ENCODE data around the gene APOLD1.
A peak's percentile ranks its signal among the peaks of the same experiment; 100 is the strongest.
"Not testable (repeated sequence)": the region's sequence is repeated elsewhere in the genome, so short reads cannot be mapped to it uniquely, and the experiment has no call there.

The APOLD1 gene

GRCh38 chr12:12786706-12787601, 1.5 kb downstream of the APOLD1 start:
- peak; percentile 78 to 91 for DNase-seq

- no peak for DNase-seq
Measured at GRCh38 chr12:12788131-12788530, 2.7 kb downstream of the APOLD1 start.

GRCh38 chr12:12788675-12789368, 3.4 kb downstream of the APOLD1 start:
- peak; percentile 83 to 84 for DNase-seq

DNA sequence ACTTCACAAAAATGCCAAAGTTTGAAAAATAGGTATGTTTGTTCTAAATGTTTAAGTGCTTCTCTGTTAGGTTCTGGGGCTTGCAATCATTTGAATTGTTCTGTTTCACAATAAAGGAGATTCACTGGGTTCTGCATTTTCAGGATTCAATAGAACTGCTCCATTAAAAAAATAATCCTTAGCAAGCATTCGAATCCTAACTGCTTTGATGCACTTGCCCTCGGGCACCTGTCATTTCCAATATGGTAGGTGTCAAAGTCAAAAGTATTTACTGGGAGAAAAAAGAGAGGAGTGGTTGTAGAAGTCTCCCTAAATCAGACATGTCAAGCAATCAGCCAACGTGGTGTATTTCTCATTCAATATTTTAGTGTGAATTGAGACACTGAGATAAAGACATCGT, 5.5 kb downstream of the APOLD1 start:
- no peak for DNase-seq

DNA sequence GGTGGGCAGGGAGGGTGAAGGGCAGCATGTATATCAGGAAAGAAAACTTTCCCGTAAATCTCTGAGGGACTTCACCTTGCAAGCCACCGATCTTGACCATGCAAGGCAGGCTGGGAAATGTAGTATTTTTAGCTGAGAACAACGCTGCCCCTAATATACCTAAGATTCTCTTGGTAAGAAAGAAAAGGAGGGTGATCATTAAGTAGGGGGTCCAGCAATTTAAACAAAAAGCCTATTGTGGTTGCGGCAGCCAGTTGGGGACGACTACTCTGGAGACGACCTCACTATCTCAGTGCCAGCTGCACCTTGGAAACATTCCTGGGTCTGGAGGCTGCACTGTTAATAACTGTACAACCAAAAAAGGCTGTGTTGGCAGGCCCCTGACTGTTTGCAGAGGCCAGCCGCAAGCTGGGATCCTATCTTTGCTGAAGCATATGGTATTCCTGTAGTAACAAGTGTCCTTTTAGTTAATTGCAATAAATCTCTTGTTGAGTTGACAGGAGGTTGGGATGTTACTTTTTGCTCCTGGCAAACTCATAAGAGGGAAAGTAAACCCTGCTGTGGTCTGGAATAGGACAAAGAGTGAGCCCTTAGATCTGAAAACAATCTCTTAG, 6.4 kb downstream of the APOLD1 start:
- DNase-seq: no peak

GRCh38 chr12:12792421-12792820, 7.0 kb downstream of the APOLD1 start:
- DNase-seq: no peak

GRCh38 chr12:12794686-12795085, 9.2 kb downstream of the APOLD1 start:
- no peak for DNase-seq

DNA sequence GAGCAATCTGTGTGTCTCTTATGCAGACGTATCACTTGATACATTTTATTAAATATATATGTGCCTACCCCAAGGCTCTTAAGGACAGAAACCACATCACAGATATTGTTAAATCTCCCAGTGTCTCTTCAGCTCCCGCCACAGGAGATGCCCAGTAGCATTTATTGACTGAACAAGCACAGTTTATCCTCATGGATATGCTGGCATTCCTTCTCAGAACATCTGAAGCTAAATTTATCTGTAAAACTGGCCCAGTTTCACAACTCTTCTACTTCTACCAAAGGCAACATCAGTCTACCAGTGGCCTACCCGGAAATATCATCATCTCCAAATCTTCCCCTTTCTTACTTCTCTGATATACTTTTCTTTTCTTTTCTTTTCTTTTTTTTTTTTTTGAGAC, 10.7 kb downstream of the APOLD1 start:
- no peak for DNase-seq

- DNase-seq: no peak
Measured at GRCh38 chr12:12796928-12797793, 11.7 kb downstream of the APOLD1 start.

DNA sequence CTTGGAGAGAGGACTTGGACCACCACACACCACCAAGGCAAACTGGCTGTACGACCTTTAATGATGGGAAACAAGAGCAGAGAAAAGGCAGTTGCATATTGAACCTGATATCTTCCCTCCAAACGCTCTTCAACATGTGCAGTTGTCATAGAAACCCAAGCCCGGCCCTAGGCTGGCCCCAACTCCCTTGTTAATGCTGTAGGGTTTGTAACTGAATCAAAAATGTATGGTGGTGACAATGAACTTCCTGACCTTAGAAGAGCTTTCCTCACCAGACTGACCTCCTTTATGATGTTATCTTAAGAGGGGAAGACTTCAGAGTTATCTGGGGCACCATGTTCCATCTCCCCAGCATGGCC, 12.3 kb downstream of the APOLD1 start:
- DNase-seq: no peak

DNA sequence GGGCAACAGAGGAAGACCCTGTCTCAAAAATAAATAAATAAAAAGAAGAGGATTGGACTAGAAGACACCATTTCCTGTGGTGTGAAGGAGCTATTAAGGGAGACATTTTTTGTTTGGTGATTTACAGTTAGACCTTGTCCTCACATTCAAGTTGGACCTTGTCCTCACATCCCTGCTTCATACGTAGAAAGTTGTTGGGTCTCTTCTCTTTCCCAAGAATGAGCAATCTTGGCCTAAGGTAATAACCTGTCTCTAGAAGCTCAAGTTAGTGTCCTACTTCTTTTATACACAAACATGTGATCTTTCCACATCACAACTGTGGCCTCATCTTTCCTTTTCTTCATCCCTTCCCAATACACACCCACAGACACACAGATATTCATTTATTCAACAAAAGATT, 13.0 kb downstream of the APOLD1 start:
- no peak for DNase-seq

- DNase-seq: no peak
Measured at GRCh38 chr12:12799163-12799920, 13.9 kb downstream of the APOLD1 start.

GRCh38 chr12:12800406-12801180, 15.1 kb downstream of the APOLD1 start:
- peak in 1 of 2 donors; percentile 28 for DNase-seq

DNA sequence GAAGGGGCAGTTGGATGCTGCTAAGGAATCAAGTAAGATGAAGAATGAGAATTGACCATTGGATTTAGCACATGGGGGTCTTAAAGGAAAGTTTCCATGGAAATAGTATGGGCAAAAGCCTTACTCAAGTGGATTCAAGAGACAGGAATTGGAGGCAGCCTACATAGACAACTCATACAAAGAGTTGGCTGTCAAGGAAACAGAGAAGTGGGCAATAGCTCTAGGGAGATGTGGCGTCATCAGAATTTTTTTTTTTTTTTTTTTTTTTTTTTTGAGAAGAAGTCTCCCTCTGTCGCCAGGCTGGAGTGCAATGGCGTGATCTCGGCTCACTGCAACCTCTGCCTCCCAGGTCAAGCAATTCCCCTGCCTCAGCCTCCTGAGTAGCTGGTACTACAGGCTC, 16.2 kb downstream of the APOLD1 start:
- peak; percentile 60 to 78 for DNase-seq

DNA sequence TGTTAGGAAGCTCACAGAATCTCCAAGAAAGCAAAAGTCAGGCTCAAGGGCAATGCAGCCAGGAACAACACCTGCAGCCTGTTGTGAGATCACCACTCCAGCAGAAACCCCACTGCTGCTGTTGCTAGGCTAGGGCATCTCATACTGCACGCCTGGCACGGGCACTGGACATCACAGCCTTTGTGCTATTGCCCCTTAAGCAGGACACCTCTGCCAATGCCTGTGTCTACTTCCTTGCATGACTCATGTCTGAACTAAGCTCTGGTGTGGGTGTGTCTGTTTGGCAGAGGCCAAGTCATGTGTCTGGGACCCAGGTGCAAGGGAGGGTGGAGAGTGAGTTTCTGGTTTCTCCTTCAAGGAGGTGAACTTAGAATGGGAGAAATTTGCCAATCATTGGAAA, 17.7 kb downstream of the APOLD1 start:
- DNase-seq: peak; percentile 55 to 82

DNA sequence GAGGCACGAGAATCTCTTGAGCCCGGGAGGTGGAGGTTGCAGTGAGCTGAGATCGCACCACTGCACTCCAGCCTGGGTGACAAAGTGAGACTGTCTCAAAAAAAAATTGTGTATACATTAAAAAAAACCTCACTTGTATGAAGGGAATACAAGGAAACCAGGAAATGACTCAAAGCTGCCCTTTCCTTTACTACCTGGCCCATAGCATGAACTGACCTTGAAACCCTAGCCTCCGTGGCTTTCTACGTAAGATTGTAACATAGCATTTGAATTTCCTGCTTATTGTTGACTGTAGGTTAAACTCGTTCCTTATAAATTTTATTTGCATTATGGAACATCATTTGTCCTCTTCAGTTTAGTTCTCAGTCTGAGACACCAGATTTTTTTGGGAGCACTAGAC, 18.6 kb downstream of the APOLD1 start:
- DNase-seq: no peak

DNA sequence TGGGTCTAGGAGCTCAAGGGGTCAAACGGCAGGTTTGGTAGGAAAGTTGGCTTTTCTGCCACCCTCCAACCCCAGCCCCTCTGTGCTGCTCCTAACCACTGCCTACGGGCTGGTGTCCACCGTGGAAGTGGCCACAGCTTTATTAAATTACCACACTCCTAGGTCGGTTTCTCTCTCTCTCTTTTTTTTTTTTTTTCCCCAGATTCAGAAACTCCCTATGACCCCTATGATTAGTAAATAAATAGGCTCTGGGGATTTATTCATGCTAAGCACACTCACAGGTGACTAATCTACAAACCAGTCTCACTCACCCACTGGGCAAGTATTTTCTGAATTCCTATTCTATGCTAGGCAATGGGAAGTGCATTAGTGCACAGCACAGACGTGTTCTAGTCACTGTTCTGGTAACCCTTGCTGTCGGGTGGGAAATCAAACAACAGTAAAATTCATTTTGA, 19.0 kb downstream of the APOLD1 start:
- no peak for DNase-seq

DNA sequence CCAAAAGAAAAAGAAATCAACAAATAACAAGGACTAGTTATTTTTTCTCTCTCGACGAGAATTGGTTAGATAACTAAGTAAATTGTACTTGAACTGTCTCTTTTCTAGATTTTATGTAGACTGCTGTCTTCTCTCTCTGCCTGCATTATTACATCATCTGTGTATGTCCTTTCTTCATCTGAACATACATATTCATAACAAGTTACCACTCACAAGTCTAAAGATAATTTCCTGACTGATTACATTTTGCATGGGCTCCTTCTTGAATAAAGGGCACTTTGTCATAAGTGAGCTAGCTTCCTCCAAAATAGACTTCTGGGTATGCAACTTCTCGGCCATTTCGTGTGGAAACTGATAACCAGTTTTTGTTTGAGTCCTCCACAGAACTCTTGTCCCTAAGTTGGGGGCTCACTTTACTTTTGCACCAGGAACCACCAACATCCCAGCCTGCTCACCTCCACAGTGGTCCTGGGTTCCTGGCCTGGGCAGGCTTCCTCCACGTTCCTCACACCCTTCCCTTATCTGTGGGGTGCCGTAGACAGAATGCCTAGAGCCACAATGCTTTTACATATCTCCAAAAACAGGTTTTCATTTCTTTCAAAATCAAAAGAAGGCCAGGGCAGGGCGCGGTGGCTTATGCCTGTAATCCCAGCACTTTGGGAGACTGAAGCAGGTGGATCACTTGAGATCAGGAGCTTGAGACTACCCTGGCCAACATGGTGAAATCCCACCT, 21.5 kb downstream of the APOLD1 start:
- DNase-seq: peak; percentile 7 to 32

DNA sequence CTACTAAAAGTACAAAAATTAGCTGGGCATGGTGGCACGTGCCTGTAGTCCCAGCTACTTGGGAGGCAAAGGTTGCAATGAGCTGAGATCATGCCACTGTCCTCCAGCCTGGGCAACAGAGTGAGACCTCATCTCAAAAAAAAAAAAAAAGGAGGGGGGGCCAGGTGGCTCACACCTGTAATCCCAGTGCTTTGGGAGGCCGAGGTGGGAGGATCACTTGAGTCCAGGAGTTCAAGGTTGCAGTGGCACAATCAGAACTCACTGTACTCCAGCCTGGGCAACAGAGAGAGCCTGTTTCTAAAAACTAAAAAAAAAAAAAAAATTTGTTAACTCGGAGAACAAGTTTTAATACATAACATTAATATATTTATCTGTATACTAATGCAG, 22.1 kb downstream of the APOLD1 start:
- DNase-seq: not testable (repeated sequence)
